GM10266 (cell line): ENCODE measurements around the gene FASTK.
"Not testable (repeated sequence)": the region's sequence is repeated elsewhere in the genome, so short reads cannot be mapped to it uniquely, and the experiment has no call there.

Experiments used
- DNase-seq: peaks from one replicate; pipeline ENCODE4 v3.0.0; 2012; ENCODE audit errors: extremely low spot score
- TF ChIP-seq, protein P1 (sequence below): IDR thresholded peaks from 2 replicates; pipeline ENCODE4 v1.5.1; 2012; ENCODE audit warnings: mild to moderate bottlenecking, low read depth; ENCODE audit not compliant: control insufficient read depth, insufficient read depth; ENCODE audit errors: missing control alignments

FASTK gene

DNA sequence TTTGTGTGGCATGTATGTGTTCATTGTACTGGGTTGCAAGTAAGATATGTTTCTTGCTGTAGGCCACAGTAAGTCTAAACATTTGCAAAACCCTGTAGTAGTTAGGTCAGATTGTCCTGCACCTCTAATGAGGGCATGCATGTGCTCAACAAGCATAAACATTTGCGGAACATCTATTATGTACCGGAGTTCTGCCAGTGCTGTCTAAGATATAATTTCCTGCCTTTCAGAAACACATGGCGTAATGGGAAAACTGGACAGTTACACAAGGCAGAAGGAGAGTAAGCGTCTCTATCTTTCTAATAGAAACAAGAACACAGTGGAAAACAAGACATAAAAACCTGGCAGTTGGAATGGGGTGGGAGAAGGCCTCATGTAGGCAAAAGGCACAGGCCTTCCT is 49.6 kb downstream of the FASTK start:
- DNase-seq = no peak
- TF ChIP-seq, protein P1, sequence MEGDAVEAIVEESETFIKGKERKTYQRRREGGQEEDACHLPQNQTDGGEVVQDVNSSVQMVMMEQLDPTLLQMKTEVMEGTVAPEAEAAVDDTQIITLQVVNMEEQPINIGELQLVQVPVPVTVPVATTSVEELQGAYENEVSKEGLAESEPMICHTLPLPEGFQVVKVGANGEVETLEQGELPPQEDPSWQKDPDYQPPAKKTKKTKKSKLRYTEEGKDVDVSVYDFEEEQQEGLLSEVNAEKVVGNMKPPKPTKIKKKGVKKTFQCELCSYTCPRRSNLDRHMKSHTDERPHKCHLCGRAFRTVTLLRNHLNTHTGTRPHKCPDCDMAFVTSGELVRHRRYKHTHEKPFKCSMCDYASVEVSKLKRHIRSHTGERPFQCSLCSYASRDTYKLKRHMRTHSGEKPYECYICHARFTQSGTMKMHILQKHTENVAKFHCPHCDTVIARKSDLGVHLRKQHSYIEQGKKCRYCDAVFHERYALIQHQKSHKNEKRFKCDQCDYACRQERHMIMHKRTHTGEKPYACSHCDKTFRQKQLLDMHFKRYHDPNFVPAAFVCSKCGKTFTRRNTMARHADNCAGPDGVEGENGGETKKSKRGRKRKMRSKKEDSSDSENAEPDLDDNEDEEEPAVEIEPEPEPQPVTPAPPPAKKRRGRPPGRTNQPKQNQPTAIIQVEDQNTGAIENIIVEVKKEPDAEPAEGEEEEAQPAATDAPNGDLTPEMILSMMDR = no peak

DNA sequence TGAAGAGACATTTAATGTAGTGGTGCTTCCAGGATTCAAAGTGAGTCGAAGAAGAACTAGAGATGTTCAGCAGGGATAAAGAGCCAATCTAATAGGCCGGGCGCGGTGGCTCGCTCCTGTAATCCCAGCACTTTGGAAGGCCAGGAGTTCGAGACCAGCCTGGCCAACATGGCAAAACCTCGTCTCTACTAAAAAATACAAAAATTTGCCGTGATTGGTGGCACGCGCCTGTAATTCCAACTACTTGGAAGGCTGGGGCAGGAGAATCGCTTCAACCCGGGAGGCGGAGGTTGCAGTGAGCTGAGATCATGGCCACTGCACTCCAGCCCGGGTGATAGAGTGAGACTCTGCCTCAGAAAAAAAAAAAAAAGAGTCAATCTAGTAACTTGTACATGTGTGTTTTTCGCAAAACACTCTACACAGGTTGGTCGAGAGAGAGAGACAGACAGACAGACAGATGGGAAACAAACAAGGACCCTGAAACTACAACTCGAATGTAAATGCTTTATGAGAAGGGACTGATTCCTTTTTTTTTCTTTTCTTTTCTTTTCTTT is 51.6 kb downstream of the FASTK start:
- DNase-seq = no peak
- TF ChIP-seq, protein P1 = no peak

DNA sequence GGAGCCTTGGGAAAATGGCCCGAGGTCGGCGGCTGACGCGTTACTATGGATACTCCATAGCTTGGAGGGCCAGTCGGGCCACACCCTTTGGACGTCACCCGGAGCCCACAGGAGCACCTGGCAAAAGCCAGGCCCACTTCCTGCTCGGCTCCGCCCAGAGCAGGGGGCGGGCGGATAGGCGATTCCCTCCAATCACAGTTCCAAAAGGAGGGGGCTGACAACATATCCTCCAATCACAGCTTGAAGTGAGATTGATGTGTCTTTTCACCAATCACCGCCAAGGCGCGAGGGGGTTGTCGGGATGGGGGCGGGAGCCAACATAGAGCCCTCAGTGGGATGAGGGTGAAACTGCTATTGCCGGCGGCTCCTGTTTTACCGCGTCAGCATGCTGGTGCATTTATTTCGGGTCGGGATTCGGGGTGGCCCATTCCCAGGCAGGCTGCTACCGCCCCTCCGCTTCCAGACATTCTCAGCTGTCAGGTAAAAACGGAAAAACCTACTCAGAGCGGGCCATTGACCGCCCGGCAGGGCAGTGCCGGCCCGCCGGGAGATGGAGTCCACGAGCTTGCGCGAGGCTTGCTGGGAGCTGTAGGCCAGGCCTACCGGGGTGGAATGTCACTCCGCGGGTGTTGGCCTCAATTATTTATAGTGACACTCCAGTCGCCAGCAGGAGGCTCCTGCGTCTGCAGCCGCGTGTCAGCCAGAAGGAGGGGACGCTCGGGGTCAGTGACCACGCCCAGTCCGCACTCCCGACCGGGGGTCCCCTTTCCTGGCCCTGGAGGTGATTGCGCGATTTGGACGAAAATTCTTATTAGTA is 52.3 kb downstream of the FASTK start, which contains the start of gene ABCB8:
ABCB8 (plus strand) TSS at position 320 of the 817 bp plus-strand sequence; CDS start at position 386, 66 bp downstream.
- TF ChIP-seq, protein P1 = peak; percentile 36
- peak; percentile 99 for DNase-seq

DNA sequence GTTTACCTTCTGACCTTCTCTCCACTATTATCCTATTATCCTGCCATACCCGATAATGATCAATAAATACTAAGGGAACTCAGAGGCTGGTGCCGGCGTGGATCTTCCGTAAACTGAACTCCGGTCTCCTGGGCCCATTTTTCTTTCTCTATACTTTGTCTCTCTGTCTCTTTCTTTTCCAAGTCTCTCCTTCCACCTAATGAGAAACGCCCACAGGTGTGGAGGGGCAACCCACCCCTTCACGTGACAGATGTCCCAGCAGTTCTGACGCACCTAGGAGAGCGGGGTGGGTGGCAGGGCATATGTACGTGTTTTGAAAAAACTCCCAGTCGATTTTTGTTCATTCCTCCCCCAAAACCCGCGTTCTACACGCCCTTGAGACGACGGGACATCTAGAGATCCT is 52.9 kb downstream of the FASTK start:
- DNase-seq = not testable (repeated sequence)

DNA sequence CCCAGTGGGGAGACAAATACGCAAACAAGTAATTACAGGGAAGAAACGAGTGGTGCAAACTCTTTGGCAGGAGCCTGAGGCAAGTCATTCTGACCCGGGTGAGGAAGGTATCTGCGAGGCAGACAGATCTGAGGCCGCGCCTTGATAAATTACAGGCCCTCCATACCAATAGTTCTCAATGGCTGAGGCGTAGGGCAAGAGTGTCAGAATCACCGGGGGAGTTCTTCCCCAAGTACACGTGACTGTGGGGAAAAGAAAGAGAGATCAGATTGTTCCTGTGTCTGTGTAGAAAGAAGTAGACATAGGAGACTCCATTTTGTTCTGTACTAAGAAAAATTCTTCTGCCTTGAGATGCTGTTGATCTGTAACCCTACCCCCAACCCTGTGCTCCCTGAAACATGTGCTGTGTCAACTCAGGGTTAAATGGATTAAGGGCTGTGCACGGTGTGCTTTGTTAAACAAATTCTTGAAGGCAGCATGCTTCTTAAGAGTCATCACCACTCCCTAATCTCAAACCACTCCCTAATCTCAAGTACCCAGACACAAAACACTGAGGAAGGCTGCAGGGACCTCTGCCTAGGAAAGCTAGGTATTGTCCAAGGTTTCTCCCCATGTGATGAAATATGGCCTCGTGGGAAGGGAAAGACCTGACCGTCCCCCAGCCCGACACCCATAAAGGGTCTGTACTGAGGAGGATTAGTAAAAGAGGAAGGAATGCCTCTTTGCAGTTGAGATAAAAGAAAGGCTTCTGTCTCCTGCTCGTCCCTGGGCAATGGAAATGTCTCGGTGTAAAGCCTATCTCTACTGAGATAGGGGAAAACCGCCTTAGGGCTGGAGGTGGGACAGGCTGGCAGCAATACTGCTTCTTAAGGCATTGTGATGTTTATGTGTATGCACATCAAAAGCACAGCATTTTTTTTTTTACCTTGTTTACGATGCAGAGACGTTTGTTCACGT is 53.6 kb downstream of the FASTK start:
- not testable (repeated sequence) for DNase-seq
